Peyer's patch (tissue), 4 donors: ENCODE measurements around the gene ACTMAP. TPM values are rescaled to one million over a fixed set of nuclear protein-coding genes. Genes with fewer than 3 reads are reported as not detected.
A peak's percentile ranks its signal among the peaks of the same experiment; 100 is the strongest.

Source experiments
- DNase-seq, 3 donors: peaks; one replicate each; pipeline ENCODE4 v3.0.0-alpha.2; 2017 to 2019
- H3K27ac ChIP-seq, 4 donors: fragments of 200-600 bp; sonication (generic); one replicate each; pipeline ENCODE4 v1.5.1; 2016 to 2019
- H3K27me3 ChIP-seq, 2 donors: fragments of 200-600 bp; sonication (generic); one replicate each; pipeline ENCODE4 v1.5.1; 2019
- H3K36me3 ChIP-seq, 3 donors: fragments of 200-600 bp; sonication (generic); one replicate each; pipeline ENCODE4 v1.5.1; 2016 to 2019
- H3K4me1 ChIP-seq, 4 donors: fragments of 200-600 bp; sonication (generic); one replicate each; pipeline ENCODE4 v1.5.1; 2016 to 2019
- H3K4me3 ChIP-seq, 4 donors: fragments of 200-600 bp; sonication (generic); 1 replicate in 3 of 4; 2 replicates in 1 of 4; pipeline ENCODE4 v1.5.1; 2016 to 2019; ENCODE audit warnings: mild to moderate bottlenecking in 1 of 4
- H3K9me3 ChIP-seq, 4 donors: fragments of 200-600 bp; sonication (generic); one replicate each; pipeline ENCODE4 v1.5.1; 2016 to 2019; ENCODE audit warnings: mild to moderate bottlenecking in 1 of 4
- POLR2A ChIP-seq, 2 donors: fragments of 450-650 bp; IDR thresholded peaks; one replicate each; pipeline ENCODE4 v1.5.1; 2017; ENCODE audit warnings: antibody characterized with exemption in 2 of 2, mild to moderate bottlenecking in 2 of 2, moderate library complexity in 2 of 2
- total RNA-seq, 4 donors: library from RNA; depleted of rRNA; stranded (reverse); fragments of >200 nt; gene quantifications; one replicate each; pipeline ENCODE4 v1.1.0, GENCODE V29; 2016
- TF ChIP-seq, protein P1 (sequence below), 6 experiments: fragments of 450-650 bp in 4 of 6; fragments of 200-600 bp in 2 of 6; sonication (generic) in 1 of 6; IDR thresholded peaks; one replicate each; pipeline ENCODE4 v1.5.1; 2017 to 2019; ENCODE audit warnings: antibody characterized with exemption in 6 of 6, mild to moderate bottlenecking in 3 of 6, moderate library complexity in 1 of 6

Gene ACTMAP
- total RNA-seq, 4 donors from 2014 or later: 7.4 to 33.0 (median 21.6) TPM

GRCh38 chr19:40714441-40715299, 35.6 kb downstream of the ACTMAP start:
- H3K4me3 ChIP-seq: peak overlapping the region; percentile 69 to 91 (median 81)
- no peaks in the 10 kb centered on the region for H3K27me3 ChIP-seq
- H3K27ac ChIP-seq: peak overlapping the region; percentile 89 to 99 (median 96)
- H3K36me3 ChIP-seq: peaks cover 0 to 28% (median 0%) of the 10 kb centered on the region in 3 donors
- DNase-seq: peak; percentile 95 to 97 (median 96)
- no peaks in the 10 kb centered on the region for H3K9me3 ChIP-seq
- peaks cover 0 to 42% (median 17%) of the 10 kb centered on the region in 4 donors for H3K4me1 ChIP-seq
- TF ChIP-seq, protein P1, sequence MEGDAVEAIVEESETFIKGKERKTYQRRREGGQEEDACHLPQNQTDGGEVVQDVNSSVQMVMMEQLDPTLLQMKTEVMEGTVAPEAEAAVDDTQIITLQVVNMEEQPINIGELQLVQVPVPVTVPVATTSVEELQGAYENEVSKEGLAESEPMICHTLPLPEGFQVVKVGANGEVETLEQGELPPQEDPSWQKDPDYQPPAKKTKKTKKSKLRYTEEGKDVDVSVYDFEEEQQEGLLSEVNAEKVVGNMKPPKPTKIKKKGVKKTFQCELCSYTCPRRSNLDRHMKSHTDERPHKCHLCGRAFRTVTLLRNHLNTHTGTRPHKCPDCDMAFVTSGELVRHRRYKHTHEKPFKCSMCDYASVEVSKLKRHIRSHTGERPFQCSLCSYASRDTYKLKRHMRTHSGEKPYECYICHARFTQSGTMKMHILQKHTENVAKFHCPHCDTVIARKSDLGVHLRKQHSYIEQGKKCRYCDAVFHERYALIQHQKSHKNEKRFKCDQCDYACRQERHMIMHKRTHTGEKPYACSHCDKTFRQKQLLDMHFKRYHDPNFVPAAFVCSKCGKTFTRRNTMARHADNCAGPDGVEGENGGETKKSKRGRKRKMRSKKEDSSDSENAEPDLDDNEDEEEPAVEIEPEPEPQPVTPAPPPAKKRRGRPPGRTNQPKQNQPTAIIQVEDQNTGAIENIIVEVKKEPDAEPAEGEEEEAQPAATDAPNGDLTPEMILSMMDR (IDR thresholded peaks at IDR 0.05): peak in 1 of 6 experiments; percentile 5
- no peak for TF ChIP-seq POLR2A (IDR thresholded peaks at IDR 0.05)

- Histone ChIP-seq H3K36me3 (peaks cover 0 to 35% (median 0%) of the 10 kb centered on the region in 3 donors), H3K4me1 (peaks cover 0 to 36% (median 15%) of the 10 kb centered on the region in 4 donors), H3K9me3 (no peaks in the 10 kb centered on the region), H3K27ac (peak overlapping the region; percentile 89 to 99 (median 96)), H3K4me3 (peak overlapping the region in 2 of 4 donors; percentile 88 to 91), H3K27me3 (no peaks in the 10 kb centered on the region)
- TF ChIP-seq, protein P1 (IDR thresholded peaks at IDR 0.05): no peak
- no peak for TF ChIP-seq POLR2A (IDR thresholded peaks at IDR 0.05)
- peak in 1 of 3 donors; percentile 50 for DNase-seq
These were observed 36.3 kb downstream of the ACTMAP start for GRCh38 chr19:40713939-40714338.

DNA sequence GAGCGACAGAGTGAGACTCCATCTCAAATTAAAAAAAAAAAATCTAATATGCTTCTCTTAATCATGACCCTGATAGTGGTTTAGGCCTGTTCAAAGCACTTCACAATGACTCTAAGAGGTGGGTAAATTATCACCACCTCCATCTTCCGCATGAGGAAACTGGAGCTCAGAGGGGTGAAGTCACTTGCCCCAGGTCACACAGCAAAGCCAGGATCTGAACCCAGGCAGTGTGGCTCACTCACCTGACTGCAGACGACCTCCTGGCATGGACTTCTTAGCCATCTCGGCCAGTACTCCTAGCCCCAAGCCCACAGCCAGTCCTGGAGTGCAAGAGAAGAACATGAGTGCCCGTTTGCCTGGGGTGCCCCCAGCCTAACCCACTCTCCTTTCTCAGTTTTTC, 40.5 kb downstream of the ACTMAP start:
- no peak for DNase-seq
- H3K4me1 ChIP-seq: peaks cover 0 to 11% (median 4%) of the 10 kb centered on the region in 4 donors
- H3K27me3 ChIP-seq: no peaks in the 10 kb centered on the region
- H3K4me3 ChIP-seq: no peak overlapping the region
- H3K36me3 ChIP-seq: peaks cover 0 to 60% (median 0%) of the 10 kb centered on the region in 3 donors
- H3K27ac ChIP-seq: no peak overlapping the region
- TF ChIP-seq, protein P1 (IDR thresholded peaks at IDR 0.05): no peak
- no peak for TF ChIP-seq POLR2A (IDR thresholded peaks at IDR 0.05)
- no peaks in the 10 kb centered on the region for H3K9me3 ChIP-seq

GRCh38 chr19:40707615-40708014, 42.7 kb downstream of the ACTMAP start:
- H3K36me3 ChIP-seq: peaks cover 0 to 77% (median 0%) of the 10 kb centered on the region in 3 donors
- no peak overlapping the region for H3K27ac ChIP-seq
- no peaks in the 10 kb centered on the region for H3K4me1 ChIP-seq
- DNase-seq: no peak
- H3K4me3 ChIP-seq: no peak overlapping the region
- H3K27me3 ChIP-seq: no peaks in the 10 kb centered on the region
- H3K9me3 ChIP-seq: no peaks in the 10 kb centered on the region
- TF ChIP-seq POLR2A (IDR thresholded peaks at IDR 0.05): no peak
- TF ChIP-seq, protein P1 (IDR thresholded peaks at IDR 0.05): no peak

GRCh38 chr19:40705950-40706619, 44.2 kb downstream of the ACTMAP start:
- TF ChIP-seq, protein P1 (IDR thresholded peaks at IDR 0.05): no peak
- TF ChIP-seq POLR2A (IDR thresholded peaks at IDR 0.05): no peak
- peaks cover 0 to 78% (median 0%) of the 10 kb centered on the region in 3 donors for H3K36me3 ChIP-seq
- H3K4me1 ChIP-seq: no peaks in the 10 kb centered on the region
- DNase-seq: no peak
- H3K27ac ChIP-seq: no peak overlapping the region
- H3K4me3 ChIP-seq: no peak overlapping the region
- H3K9me3 ChIP-seq: no peaks in the 10 kb centered on the region
- no peaks in the 10 kb centered on the region for H3K27me3 ChIP-seq
